Naive B cell (primary cell): ENCODE data around the gene COL8A1. TPM values are rescaled to one million over a fixed set of nuclear protein-coding genes. Genes with fewer than 3 reads are reported as not detected.

Experiments used
- ATAC-seq, 2 donors: fragments of 150-1000 bp; cut with Tn5 transposase; 2 replicates each; pipeline ENCODE4 v1.10.0; 2021; ENCODE audit warnings: low read depth in 2 of 2, mild to moderate bottlenecking in 2 of 2, moderate library complexity in 2 of 2
- DNase-seq: peaks from one replicate; pipeline ENCODE4 v3.0.0; 2022
- H3K27ac Mint-ChIP-seq, 6 donors: one replicate each; pipeline ENCODE4 v1.8.0; 2020 to 2022; ENCODE audit warnings: mild to moderate bottlenecking in 6 of 6, mixed read lengths in 6 of 6, moderate library complexity in 5 of 6, inconsistent platforms in 2 of 6
- H3K27me3 Mint-ChIP-seq, 3 donors: one replicate each; pipeline ENCODE4 v1.8.0; 2021 to 2022; ENCODE audit warnings: mixed read lengths in 3 of 3, mild to moderate bottlenecking in 1 of 3
- H3K36me3 Mint-ChIP-seq, 2 donors: one replicate each; pipeline ENCODE4 v1.8.0; 2020 to 2022; ENCODE audit warnings: mixed read lengths in 2 of 2, inconsistent platforms in 1 of 2, mild to moderate bottlenecking in 1 of 2
- H3K4me1 Mint-ChIP-seq, 3 donors: one replicate each; pipeline ENCODE4 v1.8.0; 2020 to 2022; ENCODE audit warnings: mixed read lengths in 3 of 3, inconsistent platforms in 1 of 3, mild to moderate bottlenecking in 1 of 3, moderate library complexity in 1 of 3
- H3K4me3 Mint-ChIP-seq, 8 donors: one replicate each; pipeline ENCODE4 v1.8.0; 2020 to 2022; ENCODE audit warnings: mild to moderate bottlenecking in 8 of 8, mixed read lengths in 8 of 8, moderate library complexity in 8 of 8, inconsistent platforms in 2 of 8
- H3K9me3 Mint-ChIP-seq, 7 donors: one replicate each; pipeline ENCODE4 v1.8.0; 2020 to 2022; ENCODE audit warnings: mixed read lengths in 7 of 7, mild to moderate bottlenecking in 5 of 7, inconsistent platforms in 2 of 7, moderate library complexity in 1 of 7
- polyA plus RNA-seq, 6 donors: library from polyadenylated mRNA; unstranded; fragments of 300-500 nt; fragmentation: Illumina TruSeq; gene quantifications; one replicate each; pipeline ENCODE4 v1.2.3, GENCODE V29; 2021; ENCODE audit warnings: low read depth in 6 of 6

Gene COL8A1
- polyA plus RNA-seq, 6 donors from 2014 or later, result not detected

DNA sequence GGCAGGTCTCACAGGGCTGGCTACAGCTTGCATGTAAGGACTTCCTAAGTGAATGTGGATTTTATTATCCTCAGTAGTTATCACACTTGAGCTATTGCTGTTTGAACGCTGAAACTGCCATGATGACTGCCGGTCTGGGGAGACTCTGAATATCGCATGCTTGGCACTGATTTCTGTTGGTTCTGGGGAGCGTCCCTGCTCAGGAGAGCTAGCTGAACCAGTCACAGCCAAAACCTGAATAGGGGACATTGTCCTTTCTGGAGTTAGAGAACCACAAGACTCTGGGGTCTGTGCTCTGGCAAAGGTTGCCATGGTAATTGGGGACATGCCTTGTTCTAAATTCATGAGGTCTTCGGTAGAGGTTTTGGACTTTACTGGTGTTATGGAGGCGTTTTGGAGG lies 210.0 kb downstream of the COL8A1 start:
- H3K9me3 Mint-ChIP-seq, result no peaks in the 10 kb centered on the region
- H3K27ac Mint-ChIP-seq, result no peak overlapping the region
- no peaks in the 10 kb centered on the region for H3K27me3 Mint-ChIP-seq
- DNase-seq (no peak), ATAC-seq (no peak)
- peaks cover 10 to 20% (median 14%) of the 10 kb centered on the region in 3 donors for H3K4me1 Mint-ChIP-seq
- H3K4me3 Mint-ChIP-seq, result no peak overlapping the region
- no peaks in the 10 kb centered on the region for H3K36me3 Mint-ChIP-seq

Other genes with a start within 250 kb of the COL8A1 start
- gene CMSS1, start 179.3 kb downstream of the COL8A1 start, polyA plus RNA-seq, result 10 to 100 TPM; 18.6 to 80.3 (median 26.7) TPM